ENCODE data around the gene PAX5.
"Not testable (repeated sequence)": the region's sequence is repeated elsewhere in the genome, so short reads cannot be mapped to it uniquely, and the experiment has no call there.

The PAX5 gene

DNA sequence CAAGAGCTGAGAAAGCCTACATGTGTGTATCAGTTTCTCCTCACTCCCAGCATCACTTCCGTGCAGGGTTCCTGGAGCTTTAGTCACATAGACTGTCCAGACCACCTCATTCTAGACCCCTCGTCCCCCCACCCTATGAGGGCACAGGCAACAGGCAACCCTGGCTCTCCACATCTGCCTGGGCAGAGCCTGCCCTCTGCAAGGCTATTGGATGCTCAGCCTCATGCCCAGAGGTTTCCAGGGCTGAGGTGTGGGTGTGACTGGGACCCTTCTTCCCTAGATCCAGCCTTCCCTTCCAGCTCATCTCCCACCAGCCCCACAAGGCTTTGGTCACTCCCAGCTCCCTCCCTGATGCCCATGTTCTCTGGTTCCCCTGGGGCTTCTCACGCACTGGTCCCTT, 161.4 kb downstream of the PAX5 start:
- Histone ChIP-seq H3K27ac (no peak overlapping the region), H3K4me3 (no peak overlapping the region)

- Histone ChIP-seq H3K4me3 (no peak overlapping the region), H3K27ac (no peak overlapping the region)
Measured at GRCh38 chr9:36871606-36872005, 162.5 kb downstream of the PAX5 start.

- no peak overlapping the region for H3K4me3 ChIP-seq
- H3K27ac ChIP-seq: no peak overlapping the region
Measured at GRCh38 chr9:36870960-36871359, 163.1 kb downstream of the PAX5 start.

- not testable (repeated sequence) for H3K4me3 ChIP-seq, H3K27ac ChIP-seq
Measured at GRCh38 chr9:36869605-36870004, 164.5 kb downstream of the PAX5 start.

GRCh38 chr9:36868586-36869282, 165.3 kb downstream of the PAX5 start:
- H3K4me3 ChIP-seq: no peak overlapping the region

DNA sequence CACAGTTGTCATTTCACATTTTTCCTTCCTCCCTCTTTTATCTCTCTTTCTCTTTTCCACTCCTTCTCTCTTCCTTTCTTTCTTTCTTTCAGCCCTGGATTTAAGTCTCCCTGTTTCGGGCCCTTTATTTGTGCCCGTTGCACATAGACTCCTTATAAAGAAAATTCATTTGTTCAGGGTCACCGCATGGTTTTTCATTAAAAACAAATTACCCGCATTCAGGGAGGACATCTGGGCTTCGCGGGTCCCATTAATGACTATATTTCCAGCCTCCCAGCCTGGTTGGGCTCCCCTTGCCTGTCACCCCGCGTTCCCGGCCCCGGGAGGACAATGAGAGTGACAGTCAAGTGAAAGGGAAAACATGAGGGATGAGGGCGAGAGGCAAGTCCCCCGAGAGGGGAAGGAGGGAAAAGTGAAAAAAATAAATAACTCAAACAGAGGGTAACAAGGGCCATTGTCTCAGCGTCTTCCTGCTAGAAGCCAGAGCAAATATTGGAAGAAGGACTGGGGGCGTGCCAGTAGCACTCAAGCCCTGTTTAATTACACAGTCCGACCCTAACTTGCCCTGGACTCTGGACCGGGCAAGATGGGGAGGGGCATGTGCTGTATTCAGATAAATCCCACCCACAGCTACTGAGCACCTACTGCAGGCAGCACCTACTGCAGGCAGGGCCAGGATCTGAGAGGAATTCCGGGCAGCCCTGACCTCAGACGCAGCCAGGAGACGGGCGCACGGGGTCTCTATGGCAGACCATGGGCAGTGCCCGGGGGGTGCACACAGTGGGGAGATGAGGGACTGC, 166.2 kb downstream of the PAX5 start:
- Histone ChIP-seq H3K27ac (no peak overlapping the region), H3K4me3 (no peak overlapping the region)

More at GRCh38 chr9:36868586-36869282, 165.3 kb downstream of the PAX5 start:
- H3K27ac ChIP-seq: no peak overlapping the region

- H3K4me3 ChIP-seq: no peak overlapping the region
- H3K27ac ChIP-seq: no peak overlapping the region
Measured at GRCh38 chr9:36867241-36867640, 166.8 kb downstream of the PAX5 start.

DNA sequence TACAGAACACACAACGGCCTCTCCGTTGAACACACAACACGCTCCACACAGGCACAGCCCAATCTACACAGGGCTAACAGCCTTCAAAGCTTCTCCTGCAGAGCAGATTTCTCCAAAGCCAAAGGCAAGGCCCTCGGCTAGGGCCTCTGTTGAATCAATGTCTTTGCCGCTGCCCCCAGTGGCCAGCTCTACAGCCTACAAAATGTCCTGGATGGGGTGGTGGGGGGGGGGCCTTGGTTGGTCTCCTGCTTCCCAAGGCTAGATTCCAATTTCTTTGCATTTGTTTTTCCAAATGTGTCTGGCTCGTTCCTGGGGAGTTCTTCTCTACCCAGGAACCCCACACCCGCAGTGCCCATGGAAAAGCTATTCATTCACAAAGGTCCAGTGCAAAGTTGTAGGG, 167.2 kb downstream of the PAX5 start:
- H3K27ac ChIP-seq: no peak overlapping the region
- no peak overlapping the region for H3K4me3 ChIP-seq

DNA sequence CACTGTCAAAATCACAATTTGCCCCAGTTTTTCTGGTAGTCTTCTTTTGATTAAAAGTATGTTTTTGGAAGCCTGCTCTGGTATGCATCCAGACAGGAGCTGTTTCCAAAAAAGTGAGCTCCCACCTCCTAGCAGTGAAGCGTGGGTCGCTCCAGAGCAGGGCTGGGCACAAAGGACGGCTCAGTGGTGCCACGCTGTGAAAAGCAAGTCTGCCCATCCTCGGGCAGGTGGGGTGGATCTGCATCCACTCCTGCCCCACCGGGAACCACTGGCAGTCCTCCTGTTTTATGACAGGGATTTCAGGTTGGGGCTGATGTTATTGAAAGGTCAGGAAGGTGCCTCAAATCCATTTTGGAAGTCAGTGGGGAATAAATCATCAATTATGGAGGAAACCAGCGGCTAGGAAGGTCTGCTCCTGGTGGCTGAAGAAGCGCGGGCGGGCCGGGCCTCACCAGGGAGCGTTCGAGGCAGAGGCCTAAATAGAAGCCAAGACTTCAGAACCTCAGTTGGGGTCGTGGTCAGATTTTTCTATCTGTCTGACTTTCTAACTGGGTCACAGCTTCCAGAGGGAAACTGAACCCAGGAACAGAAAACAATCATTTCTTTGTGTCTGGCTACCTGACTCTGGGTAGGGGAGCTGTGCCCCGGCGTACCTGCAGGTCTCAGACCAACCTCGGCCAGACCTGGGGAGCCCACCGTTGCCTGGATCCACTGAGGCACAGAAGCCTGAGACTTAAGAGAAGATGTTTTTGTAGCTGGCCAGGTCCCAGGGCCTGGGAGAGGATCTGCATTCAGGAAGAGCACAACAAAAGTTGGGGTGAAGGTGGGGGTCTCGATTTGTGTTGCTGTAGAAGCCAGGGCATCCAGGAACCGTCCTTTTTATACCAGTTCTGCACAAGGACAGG, 168.1 kb downstream of the PAX5 start:
- no peak overlapping the region for H3K27ac ChIP-seq
- no peak overlapping the region for H3K4me3 ChIP-seq

DNA sequence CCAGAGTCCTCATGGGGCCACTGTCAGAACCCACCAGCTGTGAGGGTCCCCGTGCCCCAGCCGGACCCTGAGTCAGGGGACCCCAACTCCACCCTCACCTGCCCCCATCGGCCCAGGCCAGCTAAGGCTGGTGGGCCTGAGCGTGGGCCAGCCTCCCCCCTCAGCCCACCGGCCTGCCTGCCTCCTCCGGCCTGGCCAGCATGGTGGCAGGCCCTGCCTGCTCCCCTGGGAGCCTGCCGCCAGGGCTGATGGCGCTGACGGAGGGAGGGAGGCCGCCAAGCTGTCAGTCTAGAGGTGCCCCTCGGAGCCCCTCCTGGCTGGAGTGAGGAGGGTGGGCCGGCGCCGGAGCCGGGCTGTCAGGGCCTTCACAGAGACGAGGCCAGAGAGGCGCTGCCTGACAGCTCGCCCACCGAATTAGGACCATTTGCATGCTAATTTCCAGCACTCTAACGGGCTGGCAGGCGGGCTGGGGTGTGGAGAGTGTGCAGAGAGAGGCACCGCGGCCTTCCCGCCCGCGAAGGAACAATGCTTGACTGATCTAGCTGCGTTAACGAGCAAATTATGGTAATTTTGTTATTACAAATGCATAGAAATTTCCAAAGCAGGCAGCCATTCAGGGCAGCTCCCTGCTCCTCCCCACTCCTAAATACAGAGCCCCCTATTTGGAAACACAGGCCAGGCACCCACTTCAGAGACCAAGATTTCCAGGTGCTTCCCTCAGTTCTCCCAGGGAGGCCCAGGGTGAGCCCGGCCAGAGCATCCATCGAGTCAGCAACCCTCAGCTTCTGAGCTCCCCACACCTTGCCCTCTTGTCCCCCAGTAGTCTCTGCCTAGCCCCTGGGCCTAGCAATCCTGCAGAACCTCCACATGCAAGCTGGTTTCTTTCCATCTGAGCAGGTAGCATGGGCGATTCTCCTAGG, 169.3 kb downstream of the PAX5 start:
- H3K27ac ChIP-seq: no peak overlapping the region
- H3K4me3 ChIP-seq: no peak overlapping the region

DNA sequence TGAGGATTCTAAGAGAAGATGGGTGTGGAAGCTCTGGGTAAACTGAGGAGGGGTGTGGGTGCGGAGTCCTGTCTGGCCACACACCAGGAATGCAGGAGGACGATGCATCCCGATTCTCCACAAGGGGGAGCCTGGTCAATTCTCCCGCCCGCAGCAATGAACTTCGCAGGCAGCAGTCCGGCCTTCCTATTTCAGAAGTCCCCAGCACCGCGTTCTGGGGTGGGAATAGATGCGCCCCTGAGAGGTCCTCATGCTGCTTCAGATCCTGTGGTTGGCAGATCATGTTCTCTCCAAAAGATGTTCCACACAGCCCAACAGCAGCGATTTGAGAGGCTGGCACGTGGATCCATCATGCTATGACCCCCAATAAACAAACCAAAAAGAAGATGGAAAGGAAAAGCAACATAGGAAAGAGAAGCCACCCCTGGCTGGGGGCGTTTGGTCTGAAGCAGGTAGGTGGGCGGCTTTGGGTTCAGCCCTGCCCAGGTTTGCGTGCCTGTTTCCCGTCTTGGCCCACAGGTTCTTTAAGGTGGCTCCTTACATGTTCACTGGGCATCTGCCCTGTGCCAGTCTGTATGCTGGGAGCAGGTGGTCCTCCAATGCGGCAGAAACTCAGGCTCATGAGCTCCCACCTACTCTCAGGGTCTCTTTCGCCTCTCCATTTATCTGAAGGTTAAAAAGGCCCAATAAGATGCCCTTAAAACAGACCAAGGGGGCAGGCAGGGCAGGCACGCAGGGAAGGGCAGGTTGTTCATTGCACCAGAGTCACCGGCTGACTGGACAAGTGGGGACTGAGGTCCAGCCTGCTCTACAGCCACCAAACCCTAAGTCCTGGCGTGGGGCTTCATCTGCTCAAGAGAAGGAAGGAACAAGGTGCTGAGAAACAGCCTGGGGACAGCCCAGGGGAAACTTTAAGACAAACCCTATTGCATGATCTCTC, 171.6 kb downstream of the PAX5 start:
- H3K27ac ChIP-seq: no peak overlapping the region
- H3K4me3 ChIP-seq: no peak overlapping the region

GRCh38 chr9:36861528-36862205, 172.4 kb downstream of the PAX5 start:
- no peak overlapping the region for H3K4me3 ChIP-seq

DNA sequence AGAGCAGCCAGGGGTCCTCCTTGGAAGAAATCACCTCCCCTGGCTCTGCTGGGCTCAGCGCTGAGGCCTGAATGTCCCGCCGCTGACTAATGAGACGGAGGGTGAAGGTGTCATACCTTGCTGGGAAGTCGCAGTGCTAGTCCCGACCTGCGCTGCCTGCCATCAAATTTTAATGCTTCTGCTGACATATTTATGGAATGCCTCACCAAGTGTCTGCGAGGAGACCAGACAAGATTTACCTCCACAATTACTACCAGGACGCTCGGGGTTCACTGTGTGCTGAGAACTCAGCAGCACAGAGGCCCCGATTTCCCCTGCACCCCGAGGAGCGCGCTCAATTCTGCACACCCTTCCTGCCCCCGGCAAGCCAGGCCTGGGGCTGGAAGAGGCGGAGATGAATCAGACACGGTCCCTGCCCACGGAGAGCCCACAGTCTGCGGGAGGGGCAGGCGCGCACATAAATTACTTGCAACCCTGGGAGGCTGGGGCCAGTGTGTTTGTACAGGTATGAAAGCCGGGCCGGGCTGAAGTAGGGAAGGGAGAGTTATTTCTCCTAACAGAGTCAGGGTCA, 175.2 kb downstream of the PAX5 start:
- Histone ChIP-seq H3K27ac (peak overlapping the region in 7 of 21 experiments; percentile 23 to 70 (median 64)), H3K4me3 (no peak overlapping the region)

More at GRCh38 chr9:36861528-36862205, 172.4 kb downstream of the PAX5 start:
- H3K27ac ChIP-seq: no peak overlapping the region

DNA sequence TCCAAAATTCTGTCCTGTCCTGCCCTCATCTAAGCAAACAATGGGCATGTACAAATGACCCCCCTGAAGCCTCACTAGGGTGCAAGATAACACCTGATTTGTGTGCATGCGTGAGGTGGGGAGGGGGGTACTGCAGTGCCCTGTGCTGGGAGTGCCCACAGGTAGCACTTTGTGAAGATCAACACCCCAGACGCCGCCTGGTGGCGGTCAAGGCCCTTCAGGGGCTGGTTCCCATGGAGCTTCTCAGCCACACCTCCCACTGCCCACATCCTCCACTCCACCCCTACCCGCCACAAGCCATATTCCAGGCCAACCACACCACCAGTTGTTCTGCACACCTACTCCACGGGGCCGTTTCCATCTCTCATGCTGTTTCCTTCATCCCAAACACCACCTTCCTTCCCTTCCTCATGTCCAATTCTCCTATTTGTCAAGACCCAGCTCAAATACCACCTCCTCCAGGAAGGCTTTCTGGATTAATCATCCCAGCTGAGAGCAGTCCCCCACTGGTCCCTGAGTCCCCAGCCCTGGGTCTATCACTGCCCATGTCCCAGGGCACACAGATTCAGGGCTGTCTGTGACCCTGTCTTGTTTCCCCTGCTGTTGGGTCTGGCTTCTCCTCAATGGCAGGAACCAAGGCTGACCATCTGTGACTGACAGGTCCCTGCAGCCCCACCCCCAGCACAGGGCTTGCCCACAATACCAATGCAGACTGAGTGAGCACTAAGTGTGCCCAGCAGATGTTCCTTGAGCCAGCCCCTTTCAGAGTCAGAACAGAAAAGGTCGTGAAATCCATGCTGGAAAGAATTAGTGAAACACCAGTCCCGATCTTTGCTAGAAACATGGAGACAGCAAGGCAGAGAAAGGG, 178.4 kb downstream of the PAX5 start:
- no peak overlapping the region for H3K4me3 ChIP-seq
- no peak overlapping the region for H3K27ac ChIP-seq

GRCh38 chr9:36854751-36855150, 179.3 kb downstream of the PAX5 start:
- Histone ChIP-seq H3K4me3 (no peak overlapping the region), H3K27ac (no peak overlapping the region)

- Histone ChIP-seq H3K27ac (no peak overlapping the region), H3K4me3 (no peak overlapping the region)
Measured at GRCh38 chr9:36854034-36854433, 180.0 kb downstream of the PAX5 start.
